K562 (cell line): ENCODE results near the gene HAPSTR1. TPM values are rescaled to one million over a fixed set of nuclear protein-coding genes. Genes with fewer than 3 reads are reported as not detected.

ENCODE experiments used
- KDM1A ChIP-seq, 2 experiments: fragments of 450-650 bp; IDR thresholded peaks; 2 replicates each; pipeline ENCODE4 v1.6.1; 2016; ENCODE audit warnings: mild to moderate bottlenecking in 2 of 2
- RBFOX2 ChIP-seq: fragments of 200-400 bp; formaldehyde crosslinking; IDR thresholded peaks from 2 replicates; pipeline ENCODE4 v1.6.1; 2017; ENCODE audit warnings: low read depth, mild to moderate bottlenecking, low read length, moderate library complexity
- polyA plus RNA-seq, 8 experiments: library from polyadenylated mRNA; depleted of rRNA in 4 of 8; stranded (reverse) in 5 of 8; unstranded in 3 of 8; fragments of >200 nt; fragmentation: Nextera tagmentation in 2 of 8; fragmentation: Illumina TruSeq in 1 of 8; extraction: Ambion mirVana in 2 of 8; extraction: Trizol in 1 of 8; gene quantifications; 2 replicates each; pipeline versions ENCODE4 v1.2.1 to v1.2.3, GENCODE V29; 2011 to 2014; ENCODE audit warnings: inconsistent platforms in 1 of 8, missing spikeins in 1 of 8
- total RNA-seq, 7 experiments: library from RNA; depleted of rRNA in 6 of 7; stranded (reverse); fragments of >200 nt in 6 of 7; fragmentation: Illumina TruSeq in 2 of 7; extraction: Trizol in 2 of 7; gene quantifications; 2 replicates each; pipeline versions ENCODE4 v1.2.1 to v1.2.3, GENCODE V29; 2011 to 2021; ENCODE audit warnings: low replicate concordance in 1 of 7
- TF ChIP-seq, protein P1 (sequence below), 2 experiments: fragments of 450-650 bp; formaldehyde crosslinking in 1 of 2; IDR thresholded peaks; 2 replicates each; pipeline versions ENCODE4 v1.4.0 to v1.6.1; 2014 to 2020; ENCODE audit warnings: mild to moderate bottlenecking in 2 of 2, borderline replicate concordance in 1 of 2, low read depth in 1 of 2

Gene HAPSTR1
- total and polyA plus RNA-seq, 9 of the 15 experiments (the other 6 are each of a cell fraction or from before 2014, with no cell fraction given) = 10.8 to 67.9 (median 36.5) TPM

GRCh38 chr16:9094011-9094846, 2.8 kb downstream of the HAPSTR1 start (continued):
- TF ChIP-seq, protein P1, sequence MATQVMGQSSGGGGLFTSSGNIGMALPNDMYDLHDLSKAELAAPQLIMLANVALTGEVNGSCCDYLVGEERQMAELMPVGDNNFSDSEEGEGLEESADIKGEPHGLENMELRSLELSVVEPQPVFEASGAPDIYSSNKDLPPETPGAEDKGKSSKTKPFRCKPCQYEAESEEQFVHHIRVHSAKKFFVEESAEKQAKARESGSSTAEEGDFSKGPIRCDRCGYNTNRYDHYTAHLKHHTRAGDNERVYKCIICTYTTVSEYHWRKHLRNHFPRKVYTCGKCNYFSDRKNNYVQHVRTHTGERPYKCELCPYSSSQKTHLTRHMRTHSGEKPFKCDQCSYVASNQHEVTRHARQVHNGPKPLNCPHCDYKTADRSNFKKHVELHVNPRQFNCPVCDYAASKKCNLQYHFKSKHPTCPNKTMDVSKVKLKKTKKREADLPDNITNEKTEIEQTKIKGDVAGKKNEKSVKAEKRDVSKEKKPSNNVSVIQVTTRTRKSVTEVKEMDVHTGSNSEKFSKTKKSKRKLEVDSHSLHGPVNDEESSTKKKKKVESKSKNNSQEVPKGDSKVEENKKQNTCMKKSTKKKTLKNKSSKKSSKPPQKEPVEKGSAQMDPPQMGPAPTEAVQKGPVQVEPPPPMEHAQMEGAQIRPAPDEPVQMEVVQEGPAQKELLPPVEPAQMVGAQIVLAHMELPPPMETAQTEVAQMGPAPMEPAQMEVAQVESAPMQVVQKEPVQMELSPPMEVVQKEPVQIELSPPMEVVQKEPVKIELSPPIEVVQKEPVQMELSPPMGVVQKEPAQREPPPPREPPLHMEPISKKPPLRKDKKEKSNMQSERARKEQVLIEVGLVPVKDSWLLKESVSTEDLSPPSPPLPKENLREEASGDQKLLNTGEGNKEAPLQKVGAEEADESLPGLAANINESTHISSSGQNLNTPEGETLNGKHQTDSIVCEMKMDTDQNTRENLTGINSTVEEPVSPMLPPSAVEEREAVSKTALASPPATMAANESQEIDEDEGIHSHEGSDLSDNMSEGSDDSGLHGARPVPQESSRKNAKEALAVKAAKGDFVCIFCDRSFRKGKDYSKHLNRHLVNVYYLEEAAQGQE (IDR thresholded peaks at IDR 0.05; ENCODE audit: borderline replicate concordance) = 0 out of 2 replicates have a peak, but pooled peaks have one; percentile 17
- TF ChIP-seq, protein P1 (CRISPR knock-in tag; IDR thresholded peaks at IDR 0.05; ENCODE audit: low read depth) = no peak
- TF ChIP-seq KDM1A (IDR thresholded peaks at IDR 0.05) = peak; percentile 75 to 79
- TF ChIP-seq RBFOX2 = peak; percentile 66
- TF ChIP-seq, all 486 proteins: peak for 5
